ENCODE results near the gene MINDY4.
A peak's percentile ranks its signal among the peaks of the same experiment; 100 is the strongest.

Gene MINDY4

DNA sequence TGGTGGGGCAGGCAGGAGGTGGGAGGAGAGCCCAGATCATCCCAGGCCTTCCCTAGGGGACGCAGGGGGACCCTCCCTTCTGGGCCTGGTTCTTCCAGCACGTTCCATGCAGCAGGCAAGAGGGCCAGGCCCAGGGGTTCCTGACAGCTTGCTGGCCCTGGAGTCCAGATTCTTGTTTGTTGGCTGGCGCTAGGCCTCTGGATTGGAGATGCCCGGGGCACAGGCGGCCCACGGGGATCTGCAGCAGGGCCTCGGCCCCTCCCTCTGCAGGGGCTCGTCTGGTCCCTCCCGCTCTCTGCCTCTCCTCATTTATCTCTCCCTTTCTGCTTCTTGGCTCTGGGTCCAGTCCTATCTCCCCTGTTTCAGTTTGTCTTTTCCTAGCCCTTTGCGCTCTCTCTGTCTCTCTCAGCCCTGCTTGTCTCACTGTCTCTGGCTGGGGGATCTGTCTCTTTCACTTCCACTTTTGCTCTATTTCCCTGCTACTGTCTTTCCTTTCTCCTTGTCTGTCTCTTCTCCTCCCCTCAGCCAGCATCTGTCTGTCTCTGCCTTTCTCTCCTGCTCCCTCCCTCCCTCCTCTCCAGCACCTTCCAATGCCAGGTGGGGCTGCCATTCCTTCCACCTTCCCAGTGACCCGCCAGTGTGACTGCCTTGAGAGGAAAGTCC is 139.3 kb downstream of the MINDY4 start:
- DNase-seq (ENCODE audit: low spot score): no peak
- TF ChIP-seq, protein P1, sequence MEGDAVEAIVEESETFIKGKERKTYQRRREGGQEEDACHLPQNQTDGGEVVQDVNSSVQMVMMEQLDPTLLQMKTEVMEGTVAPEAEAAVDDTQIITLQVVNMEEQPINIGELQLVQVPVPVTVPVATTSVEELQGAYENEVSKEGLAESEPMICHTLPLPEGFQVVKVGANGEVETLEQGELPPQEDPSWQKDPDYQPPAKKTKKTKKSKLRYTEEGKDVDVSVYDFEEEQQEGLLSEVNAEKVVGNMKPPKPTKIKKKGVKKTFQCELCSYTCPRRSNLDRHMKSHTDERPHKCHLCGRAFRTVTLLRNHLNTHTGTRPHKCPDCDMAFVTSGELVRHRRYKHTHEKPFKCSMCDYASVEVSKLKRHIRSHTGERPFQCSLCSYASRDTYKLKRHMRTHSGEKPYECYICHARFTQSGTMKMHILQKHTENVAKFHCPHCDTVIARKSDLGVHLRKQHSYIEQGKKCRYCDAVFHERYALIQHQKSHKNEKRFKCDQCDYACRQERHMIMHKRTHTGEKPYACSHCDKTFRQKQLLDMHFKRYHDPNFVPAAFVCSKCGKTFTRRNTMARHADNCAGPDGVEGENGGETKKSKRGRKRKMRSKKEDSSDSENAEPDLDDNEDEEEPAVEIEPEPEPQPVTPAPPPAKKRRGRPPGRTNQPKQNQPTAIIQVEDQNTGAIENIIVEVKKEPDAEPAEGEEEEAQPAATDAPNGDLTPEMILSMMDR (IDR thresholded peaks at IDR 0.05): no peak
- H3K4me3 ChIP-seq: peak overlapping the region; percentile 79
- peak overlapping the region; percentile 81 to 97 for H3K27ac ChIP-seq

DNA sequence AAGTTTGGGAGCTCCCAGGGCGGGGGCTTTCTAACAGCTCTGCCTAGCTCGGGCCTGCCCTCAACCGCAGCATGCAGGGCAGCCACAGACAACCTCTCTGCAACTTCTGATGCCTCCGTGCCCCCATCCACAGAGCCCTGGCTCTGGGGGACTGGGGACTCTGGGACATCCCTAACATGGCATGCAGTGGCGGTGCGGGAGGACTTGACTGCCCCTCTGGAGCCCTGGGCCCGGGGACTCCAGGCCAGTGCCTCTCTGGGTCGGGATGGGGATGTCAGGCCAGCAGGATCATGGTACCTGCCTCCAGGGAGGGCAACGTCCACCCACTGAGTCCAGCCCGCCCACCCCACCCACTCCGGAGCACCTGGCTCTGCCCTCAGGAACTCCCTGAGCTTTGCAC is 139.9 kb downstream of the MINDY4 start:
- Histone ChIP-seq H3K4me3 (peak overlapping the region; percentile 79), H3K27ac (peak overlapping the region; percentile 81 to 97)
- DNase-seq (ENCODE audit: low spot score): no peak
- TF ChIP-seq, protein P1 (IDR thresholded peaks at IDR 0.05): no peak

DNA sequence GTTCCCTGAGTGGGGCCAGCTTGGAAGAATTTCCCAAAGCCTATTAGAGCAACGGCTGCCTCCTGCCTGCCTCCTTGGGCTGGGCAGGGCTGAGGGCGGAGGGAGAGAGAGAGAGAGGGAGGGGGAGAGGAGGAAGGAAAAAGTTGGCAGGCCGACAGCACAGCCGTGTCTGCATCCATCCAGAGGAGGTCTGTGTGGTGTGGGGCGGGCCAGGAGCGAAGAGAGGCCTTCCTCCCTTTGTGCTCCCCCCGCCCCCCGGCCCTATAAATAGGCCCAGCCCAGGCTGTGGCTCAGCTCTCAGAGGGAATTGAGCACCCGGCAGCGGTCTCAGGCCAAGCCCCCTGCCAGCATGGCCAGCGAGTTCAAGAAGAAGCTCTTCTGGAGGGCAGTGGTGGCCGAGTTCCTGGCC is 140.3 kb downstream of the MINDY4 start, which contains the start of gene AQP1:
TSS of gene AQP1 (plus strand) at position 293 of the 409 bp plus-strand sequence. CDS start at position 350, 57 bp downstream.
- TF ChIP-seq, protein P1 (IDR thresholded peaks at IDR 0.05): no peak
- peak within 1 kb of the TSS; percentile 79 for H3K4me3 ChIP-seq
- peak within 1 kb of the TSS; percentile 81 to 97 for H3K27ac ChIP-seq
- peak; percentile 96 for DNase-seq (ENCODE audit: low spot score)

DNA sequence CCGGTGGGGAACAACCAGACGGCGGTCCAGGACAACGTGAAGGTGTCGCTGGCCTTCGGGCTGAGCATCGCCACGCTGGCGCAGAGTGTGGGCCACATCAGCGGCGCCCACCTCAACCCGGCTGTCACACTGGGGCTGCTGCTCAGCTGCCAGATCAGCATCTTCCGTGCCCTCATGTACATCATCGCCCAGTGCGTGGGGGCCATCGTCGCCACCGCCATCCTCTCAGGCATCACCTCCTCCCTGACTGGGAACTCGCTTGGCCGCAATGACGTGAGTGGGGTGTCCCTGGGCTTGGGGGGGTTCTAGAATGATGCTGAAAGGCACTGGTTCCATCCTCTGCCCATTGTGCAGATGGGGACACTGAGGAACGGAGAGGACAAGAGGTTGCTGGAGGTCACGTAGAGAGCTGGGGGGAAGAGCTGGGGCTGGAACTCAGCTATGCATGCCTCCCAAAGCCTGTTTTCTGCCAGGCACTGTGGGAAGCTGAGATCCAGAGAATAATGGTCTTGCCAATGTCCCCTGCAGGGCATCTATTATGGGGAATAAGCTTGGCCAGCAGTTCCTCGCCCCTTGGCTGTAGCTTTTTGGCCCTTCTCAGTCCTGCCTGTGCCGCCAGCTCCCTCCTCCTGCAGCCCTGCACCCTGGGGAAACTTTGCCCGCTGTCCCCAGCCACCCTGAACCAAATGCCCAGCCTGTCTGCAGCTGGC is 141.0 kb downstream of the MINDY4 start:
- Histone ChIP-seq H3K4me3 (peak overlapping the region; percentile 79), H3K27ac (peak overlapping the region; percentile 81 to 97)
- TF ChIP-seq, protein P1 (IDR thresholded peaks at IDR 0.05): no peak
- no peak for DNase-seq (ENCODE audit: low spot score)

DNA sequence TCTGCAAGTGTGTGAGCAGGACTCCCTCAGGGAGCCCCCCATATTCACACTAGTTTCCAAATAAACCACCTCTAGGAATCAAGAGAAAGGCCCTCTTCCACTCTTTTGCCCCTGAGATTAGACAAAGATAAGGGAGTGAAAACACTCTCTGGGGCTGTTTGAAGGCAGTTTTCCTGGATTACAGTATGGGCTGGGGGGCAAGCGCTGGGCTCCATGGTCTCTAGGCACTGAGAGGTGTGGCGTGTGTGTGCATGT is 141.4 kb downstream of the MINDY4 start:
- peak overlapping the region; percentile 79 for H3K4me3 ChIP-seq
- no peak for DNase-seq (ENCODE audit: low spot score)

DNA sequence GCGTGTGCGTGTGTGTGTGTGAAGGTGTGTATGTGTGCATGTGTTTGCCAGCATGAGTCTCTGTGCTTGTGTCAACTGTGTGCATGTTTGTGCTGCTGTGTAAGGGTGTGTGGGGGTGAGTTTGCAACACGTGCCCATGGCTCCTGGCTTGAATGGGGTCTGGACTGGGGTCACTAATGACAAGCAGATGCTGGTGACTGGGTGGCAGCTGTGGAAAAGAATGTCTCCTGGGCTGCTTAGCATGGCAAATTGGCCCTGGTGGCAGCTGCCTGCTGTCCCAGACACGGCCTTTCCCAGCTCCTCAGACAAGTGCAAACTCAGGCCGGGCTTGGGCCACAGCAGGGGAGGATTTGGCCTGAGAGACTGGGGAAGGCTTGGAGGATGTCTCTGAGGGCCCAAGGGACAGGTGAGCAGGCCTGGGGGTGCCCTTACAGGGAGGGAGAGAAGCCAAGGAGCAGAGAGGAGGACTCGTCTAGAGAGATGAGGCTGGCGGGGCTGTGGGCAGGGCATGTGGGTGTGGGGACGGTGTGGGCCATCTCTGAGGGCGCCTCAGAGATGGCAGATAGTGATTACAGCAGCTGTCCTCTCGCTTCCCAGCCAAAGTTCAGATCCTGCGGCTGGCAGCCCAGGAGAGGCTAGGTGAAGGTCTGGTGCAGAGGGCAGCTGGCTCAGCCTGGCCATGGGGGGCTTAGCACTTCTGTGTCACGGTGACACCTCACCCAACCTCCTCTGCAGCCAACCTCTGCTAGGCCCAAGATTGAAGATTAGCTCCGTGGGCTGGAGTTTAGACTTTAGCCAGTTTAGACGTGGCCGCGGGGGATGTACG is 142.0 kb downstream of the MINDY4 start:
- no peak for DNase-seq (ENCODE audit: low spot score)
- peak overlapping the region; percentile 86 to 97 for H3K27ac ChIP-seq
- peak overlapping the region; percentile 79 for H3K4me3 ChIP-seq
- TF ChIP-seq, protein P1 (IDR thresholded peaks at IDR 0.05): no peak

More for the DNA sequence above, 141.4 kb downstream of the MINDY4 start:
- peak overlapping the region; percentile 81 to 97 for H3K27ac ChIP-seq
- TF ChIP-seq, protein P1 (IDR thresholded peaks at IDR 0.05): no peak

All from coronary artery (tissue), 2 donors.